SK-N-SH (cell line): ENCODE results near the gene BCAS3. TPM values are rescaled to one million over a fixed set of nuclear protein-coding genes. Genes with fewer than 3 reads are reported as not detected.

Experiments
- CTCF ChIA-PET: fragments of 300-600, 350-600 bp; formaldehyde crosslinking; extraction: SDS; loops from one replicate; lab custom pipeline; 2021; lab: Yijun Ruan, JAX
- POLR2A ChIA-PET: fragments of 350-600 bp; sonication (Branson Sonifier 250); formaldehyde crosslinking; extraction: SDS; loops from one replicate; lab custom pipeline; 2020; ENCODE audit warnings: antibody characterized with exemption, inconsistent platforms; lab: Yijun Ruan, JAX
- DNase-seq: peaks from one replicate; pipeline ENCODE4 v3.0.0; 2012
- H2AFZ ChIP-seq: fragments of 200-600 bp; sonication (generic); 2 replicates; pipeline ENCODE4 v1.8.1; 2016; ENCODE audit warnings: antibody characterized with exemption, mild to moderate bottlenecking, low read depth
- H3F3A ChIP-seq: fragments of 200-600 bp; sonication (generic); replicated peaks from 2 replicates; pipeline ENCODE3; 2016; ENCODE audit warnings: antibody characterized with exemption, mild to moderate bottlenecking; ENCODE audit not compliant: insufficient read depth
- H3K27ac ChIP-seq, 2 experiments: fragments of 200-500 bp in 1 of 2; fragments of 200-600 bp in 1 of 2; sonication (Bioruptor generic) in 1 of 2; sonication (generic), shearing (Covaris generic) in 1 of 2; 2 replicates each; pipeline versions ENCODE4 v1.5.1 to v1.6.1; 2014 to 2016; ENCODE audit warnings: low read depth in 2 of 2, inconsistent platforms in 1 of 2, low read length in 1 of 2, mild to moderate bottlenecking in 1 of 2, mixed read lengths in 1 of 2
- H3K27me3 ChIP-seq: fragments of 200-600 bp; sonication (generic), shearing (Covaris generic); 2 replicates; pipeline ENCODE4 v1.6.1; 2016; ENCODE audit warnings: mixed run types; ENCODE audit not compliant: insufficient read depth
- H3K36me3 ChIP-seq, 2 experiments: fragments of 200-500 bp in 1 of 2; fragments of 200-600 bp in 1 of 2; sonication (Bioruptor generic) in 1 of 2; sonication (generic) in 1 of 2; replicated peaks in 1 of 2; 2 replicates each; pipeline versions ENCODE3 to v1.5.1; 2014 to 2016; ENCODE audit warnings: low read length in 1 of 2, mild to moderate bottlenecking in 1 of 2; ENCODE audit not compliant: insufficient read depth in 2 of 2, control insufficient read depth in 1 of 2
- H3K4me1 ChIP-seq, 2 experiments: fragments of 200-500 bp in 1 of 2; fragments of 200-600 bp in 1 of 2; sonication (Bioruptor generic) in 1 of 2; sonication (generic), shearing (Covaris generic) in 1 of 2; 2 replicates each; pipeline versions ENCODE4 v1.5.1 to v1.6.1; 2014 to 2016; ENCODE audit warnings: low read depth in 1 of 2, low read length in 1 of 2, mixed run types in 1 of 2; ENCODE audit not compliant: insufficient read depth in 2 of 2, control insufficient read depth in 1 of 2
- H3K4me2 ChIP-seq: fragments of 200-600 bp; sonication (generic), shearing (Covaris generic); 2 replicates; pipeline ENCODE4 v1.6.1; 2017; ENCODE audit warnings: mixed run types
- H3K4me3 ChIP-seq, 2 experiments: fragments of 200-500 bp in 1 of 2; fragments of 200-600 bp in 1 of 2; sonication (Bioruptor generic) in 1 of 2; sonication (generic), shearing (Covaris generic) in 1 of 2; 2 replicates each; pipeline versions ENCODE4 v1.5.1 to v1.8.1; 2014 to 2016; ENCODE audit warnings: low read depth in 2 of 2, inconsistent platforms in 1 of 2, low read length in 1 of 2, mild to moderate bottlenecking in 1 of 2, mixed read lengths in 1 of 2, moderate library complexity in 1 of 2
- H3K79me2 ChIP-seq: fragments of 200-600 bp; sonication (generic); 2 replicates; pipeline ENCODE4 v1.8.1; 2017; ENCODE audit warnings: mild to moderate bottlenecking; ENCODE audit not compliant: insufficient read depth
- H3K9ac ChIP-seq: fragments of 200-600 bp; sonication (generic); 2 replicates; pipeline ENCODE4 v1.6.1; 2017; ENCODE audit warnings: mixed run types
- H3K9me2 ChIP-seq: fragments of 200-600 bp; sonication (generic); 2 replicates; pipeline ENCODE4 v1.6.1; 2017; ENCODE audit warnings: mixed run types
- H3K9me3 ChIP-seq: fragments of 200-600 bp; sonication (generic); 2 replicates; pipeline ENCODE4 v1.6.1; 2017; ENCODE audit warnings: mixed run types, mild to moderate bottlenecking, moderate library complexity
- H4K20me1 ChIP-seq: fragments of 200-600 bp; sonication (generic); 2 replicates; pipeline ENCODE4 v1.6.1; 2017; ENCODE audit warnings: mild to moderate bottlenecking, mixed run types; ENCODE audit not compliant: insufficient read depth
- FOSL2 ChIP-seq: IDR thresholded peaks from 2 replicates; pipeline ENCODE4 v1.4.0; 2012; ENCODE audit warnings: low read depth, mild to moderate bottlenecking, moderate library complexity, borderline replicate concordance
- GATA2 ChIP-seq: sonication (generic); formaldehyde crosslinking; IDR thresholded peaks from 2 replicates; pipeline ENCODE4 v1.5.0; 2020; ENCODE audit warnings: mild to moderate bottlenecking, missing genetic modification reagents
- RXRA ChIP-seq: IDR thresholded peaks from 2 replicates; pipeline ENCODE4 v1.4.0; 2012; ENCODE audit warnings: low read depth, mild to moderate bottlenecking, borderline replicate concordance
- TCF12 ChIP-seq: IDR thresholded peaks from 2 replicates; pipeline ENCODE4 v1.4.0; 2012
- TEAD4 ChIP-seq: IDR thresholded peaks from 2 replicates; pipeline ENCODE4 v1.4.0; 2012; ENCODE audit warnings: mild to moderate bottlenecking, borderline replicate concordance; ENCODE audit not compliant: insufficient read depth
- WGBS: methylation state at CpG from one replicate; pipeline ENCODE4 v1.1.6; 2017; ENCODE audit warnings: low lambda C conversion rate; 5-methylcytosine and 5-hydroxymethylcytosine counted together
- polyA plus RNA-seq, 3 experiments: library from polyadenylated mRNA; depleted of rRNA; stranded (reverse); fragments of >200 nt; gene quantifications; 2 replicates each; pipeline ENCODE4 v1.2.3, GENCODE V29; 2012
- TF ChIP-seq, protein P1 (sequence below): fragments of 200-600 bp; sonication (generic); IDR thresholded peaks from 2 replicates; pipeline ENCODE4 v1.6.1; 2017; ENCODE audit warnings: antibody characterized with exemption, mild to moderate bottlenecking, moderate library complexity
- TF ChIP-seq, protein P2 (sequence below): IDR thresholded peaks from 2 replicates; pipeline ENCODE4 v1.6.1; 2012; ENCODE audit warnings: mild to moderate bottlenecking, low read depth, low read length, moderate library complexity

BCAS3 gene
- polyA plus RNA-seq, 1 of the 3 experiments (the other 2 are of a cell fraction), result 5.9 TPM

DNA sequence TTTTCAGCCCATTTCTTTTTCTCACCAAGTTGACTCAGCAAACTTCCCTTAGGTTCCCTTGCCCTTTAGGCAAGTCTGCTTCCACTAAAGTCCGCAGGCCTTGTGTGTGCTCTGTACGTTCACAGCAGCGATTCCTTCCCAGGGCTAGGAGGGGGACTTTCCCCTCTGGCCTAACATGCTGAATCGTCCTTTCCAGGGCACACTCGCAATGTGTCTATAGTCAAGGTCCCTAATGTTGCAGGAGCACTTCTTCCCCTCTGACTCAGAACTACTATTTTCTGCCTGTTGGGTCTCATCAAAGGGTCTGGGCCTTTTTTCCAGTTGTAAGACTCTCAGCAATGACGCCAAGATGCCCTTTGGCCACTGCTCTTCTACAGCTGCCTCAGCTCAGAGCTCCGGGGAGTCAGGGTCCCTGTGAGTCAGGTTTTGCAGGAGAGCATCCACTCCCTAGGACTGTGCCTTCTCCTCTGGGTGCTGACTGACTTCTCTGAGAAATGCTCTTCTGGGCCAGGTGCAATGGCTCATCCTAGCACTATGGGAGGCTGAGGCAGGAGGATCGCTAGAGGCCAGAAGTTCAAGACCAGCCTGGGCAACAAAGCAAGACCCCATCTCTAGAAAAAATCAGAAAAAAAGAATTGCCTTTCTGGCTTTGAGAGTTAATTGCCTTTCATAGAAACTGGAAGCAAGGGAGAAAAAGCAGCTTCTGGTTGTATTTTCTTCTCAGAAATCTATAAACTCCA lies 657.6 kb downstream of the BCAS3 start:
- H3K4me3 ChIP-seq, result no peak overlapping the region
- H3K36me3 ChIP-seq, result no peaks in the 10 kb centered on the region
- H3K4me2 ChIP-seq, result peak overlapping the region; percentile 52
- peaks cover 50% of the 10 kb centered on the region for H3F3A ChIP-seq
- no peaks in the 10 kb centered on the region for H3K9me3 ChIP-seq
- POLR2A ChIA-PET, result no interaction called here
- H3K4me1 ChIP-seq, result peaks cover 24 to 30% of the 10 kb centered on the region in 2 experiments; a peak in 3 of 4 replicates
- no peak overlapping the region for H3K9ac ChIP-seq
- DNase-seq, result no peak
- no peaks in the 10 kb centered on the region for H3K27me3 ChIP-seq
- H3K27ac ChIP-seq, result peak overlapping the region in 1 of 2 experiments; percentile 48; a peak in 2 of 4 replicates
- CTCF ChIA-PET, result interaction anchor here (0.9 to 2.3 kb wide), 8 partner anchors 9 to 160 kb away, joined by 3 to 5 read pairs (median 4); no protein-coding TSS in a partner anchor
- H4K20me1 ChIP-seq, result no peaks in the 10 kb centered on the region
- H3K79me2 ChIP-seq, result no peaks in the 10 kb centered on the region
- WGBS, result 55% methylated on average over 8 of the region's 8 CpGs
- H3K9me2 ChIP-seq, result no peaks in the 10 kb centered on the region
- TF ChIP-seq FOSL2, result no peak; the same call in 1 of the 2 replicates
- no peak for TF ChIP-seq RXRA
- no peak for TF ChIP-seq GATA2 (CRISPR knock-in tag)
- TF ChIP-seq, protein P1, sequence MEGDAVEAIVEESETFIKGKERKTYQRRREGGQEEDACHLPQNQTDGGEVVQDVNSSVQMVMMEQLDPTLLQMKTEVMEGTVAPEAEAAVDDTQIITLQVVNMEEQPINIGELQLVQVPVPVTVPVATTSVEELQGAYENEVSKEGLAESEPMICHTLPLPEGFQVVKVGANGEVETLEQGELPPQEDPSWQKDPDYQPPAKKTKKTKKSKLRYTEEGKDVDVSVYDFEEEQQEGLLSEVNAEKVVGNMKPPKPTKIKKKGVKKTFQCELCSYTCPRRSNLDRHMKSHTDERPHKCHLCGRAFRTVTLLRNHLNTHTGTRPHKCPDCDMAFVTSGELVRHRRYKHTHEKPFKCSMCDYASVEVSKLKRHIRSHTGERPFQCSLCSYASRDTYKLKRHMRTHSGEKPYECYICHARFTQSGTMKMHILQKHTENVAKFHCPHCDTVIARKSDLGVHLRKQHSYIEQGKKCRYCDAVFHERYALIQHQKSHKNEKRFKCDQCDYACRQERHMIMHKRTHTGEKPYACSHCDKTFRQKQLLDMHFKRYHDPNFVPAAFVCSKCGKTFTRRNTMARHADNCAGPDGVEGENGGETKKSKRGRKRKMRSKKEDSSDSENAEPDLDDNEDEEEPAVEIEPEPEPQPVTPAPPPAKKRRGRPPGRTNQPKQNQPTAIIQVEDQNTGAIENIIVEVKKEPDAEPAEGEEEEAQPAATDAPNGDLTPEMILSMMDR, result no peak
- TF ChIP-seq TCF12, result peak; percentile 46; the same call in 1 of the 2 replicates
- TF ChIP-seq TEAD4, result no peak
- TF ChIP-seq, protein P2, sequence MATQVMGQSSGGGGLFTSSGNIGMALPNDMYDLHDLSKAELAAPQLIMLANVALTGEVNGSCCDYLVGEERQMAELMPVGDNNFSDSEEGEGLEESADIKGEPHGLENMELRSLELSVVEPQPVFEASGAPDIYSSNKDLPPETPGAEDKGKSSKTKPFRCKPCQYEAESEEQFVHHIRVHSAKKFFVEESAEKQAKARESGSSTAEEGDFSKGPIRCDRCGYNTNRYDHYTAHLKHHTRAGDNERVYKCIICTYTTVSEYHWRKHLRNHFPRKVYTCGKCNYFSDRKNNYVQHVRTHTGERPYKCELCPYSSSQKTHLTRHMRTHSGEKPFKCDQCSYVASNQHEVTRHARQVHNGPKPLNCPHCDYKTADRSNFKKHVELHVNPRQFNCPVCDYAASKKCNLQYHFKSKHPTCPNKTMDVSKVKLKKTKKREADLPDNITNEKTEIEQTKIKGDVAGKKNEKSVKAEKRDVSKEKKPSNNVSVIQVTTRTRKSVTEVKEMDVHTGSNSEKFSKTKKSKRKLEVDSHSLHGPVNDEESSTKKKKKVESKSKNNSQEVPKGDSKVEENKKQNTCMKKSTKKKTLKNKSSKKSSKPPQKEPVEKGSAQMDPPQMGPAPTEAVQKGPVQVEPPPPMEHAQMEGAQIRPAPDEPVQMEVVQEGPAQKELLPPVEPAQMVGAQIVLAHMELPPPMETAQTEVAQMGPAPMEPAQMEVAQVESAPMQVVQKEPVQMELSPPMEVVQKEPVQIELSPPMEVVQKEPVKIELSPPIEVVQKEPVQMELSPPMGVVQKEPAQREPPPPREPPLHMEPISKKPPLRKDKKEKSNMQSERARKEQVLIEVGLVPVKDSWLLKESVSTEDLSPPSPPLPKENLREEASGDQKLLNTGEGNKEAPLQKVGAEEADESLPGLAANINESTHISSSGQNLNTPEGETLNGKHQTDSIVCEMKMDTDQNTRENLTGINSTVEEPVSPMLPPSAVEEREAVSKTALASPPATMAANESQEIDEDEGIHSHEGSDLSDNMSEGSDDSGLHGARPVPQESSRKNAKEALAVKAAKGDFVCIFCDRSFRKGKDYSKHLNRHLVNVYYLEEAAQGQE, result no peak
- H2AFZ ChIP-seq, result no peak overlapping the region
